AG04449 (cell line): ENCODE results near the gene MIB2.

ENCODE experiments used
- CTCF ChIA-PET: fragments of 350-600 bp; formaldehyde crosslinking; extraction: SDS; loops from one replicate; lab custom pipeline; 2021; ENCODE audit warnings: antibody characterized with exemption; lab: Yijun Ruan, JAX
- POLR2A ChIA-PET: fragments of 400-600, 350-600 bp; formaldehyde crosslinking; extraction: SDS; loops from one replicate; lab custom pipeline; 2020; ENCODE audit warnings: antibody characterized with exemption, inconsistent platforms; lab: Yijun Ruan, JAX
- DNase-seq: peaks from one replicate; pipeline ENCODE4 v3.0.0-alpha.2; 2010; ENCODE audit warnings: low read depth, low spot score
- H3K4me3 ChIP-seq: 2 replicates; pipeline ENCODE4 v1.5.1; 2011; ENCODE audit warnings: low read depth, mild to moderate bottlenecking, control low read depth, low read length
- CTCF ChIP-seq: IDR thresholded peaks from one replicate; pipeline ENCODE4 v1.5.1; 2011; ENCODE audit warnings: mild to moderate bottlenecking, moderate library complexity, low read length, control low read depth, inconsistent platforms; ENCODE audit not compliant: insufficient read depth; ENCODE audit errors: missing control alignments

MIB2 gene

DNA sequence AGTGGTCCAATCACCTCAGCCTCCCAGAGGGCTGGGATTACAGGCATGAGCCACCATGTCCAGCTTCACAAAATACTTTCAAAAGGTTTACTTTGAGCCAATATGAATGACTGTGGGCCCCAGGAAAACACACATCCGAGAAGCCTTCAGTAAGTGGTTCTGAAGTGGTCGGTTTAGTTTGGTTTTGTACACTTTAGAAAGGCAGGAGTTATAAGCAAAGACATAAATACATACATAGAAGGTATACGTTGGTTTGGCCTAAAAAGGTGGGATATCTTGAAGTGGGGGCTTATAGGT is 3.2 kb upstream of the MIB2 start:
- no peak for DNase-seq
- no peak overlapping the region for H3K4me3 ChIP-seq
- CTCF ChIA-PET, result no interaction called here
- POLR2A ChIA-PET, result no interaction called here
- no peak for TF ChIP-seq CTCF

DNA sequence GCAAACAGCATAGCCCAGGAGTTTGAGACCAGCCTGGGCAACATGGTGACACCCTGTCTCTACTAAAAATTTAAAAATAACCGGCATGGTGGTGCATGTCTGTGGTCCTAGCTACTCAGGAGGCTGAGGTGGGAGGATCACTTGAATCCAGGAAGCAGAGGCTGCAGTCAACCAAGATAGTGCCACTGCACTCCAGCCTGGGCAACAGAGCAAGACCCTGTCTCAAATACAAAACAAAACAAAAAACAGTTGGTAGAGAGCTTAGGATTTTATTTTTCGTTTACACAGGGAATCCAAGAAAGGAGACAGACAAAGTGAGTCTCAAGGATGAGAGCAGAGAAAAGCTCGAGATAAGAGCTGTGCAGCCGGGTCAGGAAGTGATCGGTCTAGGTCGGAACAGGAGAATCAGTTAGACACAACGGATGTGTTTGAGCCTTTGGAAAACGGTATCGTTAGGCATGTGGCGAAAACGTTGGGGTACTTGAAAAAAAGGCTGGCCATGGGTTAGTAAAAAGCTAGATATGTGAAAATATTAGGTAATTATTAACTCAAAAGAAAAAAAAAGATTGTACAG is 1.7 kb upstream of the MIB2 start:
- no peak for DNase-seq
- POLR2A ChIA-PET, result interaction anchor here (0.7 kb wide), 1 partner anchor 493 kb away, joined by 3 read pairs; no protein-coding TSS in a partner anchor
- CTCF ChIA-PET, result interaction anchor here (1.0 to 1.5 kb wide), 4 partner anchors 9 to 37 kb away, joined by 3 to 4 read pairs (median 3); no protein-coding TSS in a partner anchor
- no peak for TF ChIP-seq CTCF
- peak overlapping the region; percentile 0; the same call in 1 of the 2 replicates for H3K4me3 ChIP-seq

GRCh38 chr1:1614204-1614953 is 921 bp upstream of the MIB2 start:
- DNase-seq, result peak; percentile 12
- peak overlapping the region; percentile 99 for H3K4me3 ChIP-seq
- ChIA-PET POLR2A (interaction anchor here (0.7 to 1.6 kb wide), 4 partner anchors 8 to 493 kb away, joined by 3 to 5 read pairs (median 3); no protein-coding TSS in a partner anchor), CTCF (interaction anchor here (1.0 to 1.5 kb wide), 4 partner anchors 10 to 38 kb away, joined by 3 to 4 read pairs (median 3); no protein-coding TSS in a partner anchor)
- no peak for TF ChIP-seq CTCF

DNA sequence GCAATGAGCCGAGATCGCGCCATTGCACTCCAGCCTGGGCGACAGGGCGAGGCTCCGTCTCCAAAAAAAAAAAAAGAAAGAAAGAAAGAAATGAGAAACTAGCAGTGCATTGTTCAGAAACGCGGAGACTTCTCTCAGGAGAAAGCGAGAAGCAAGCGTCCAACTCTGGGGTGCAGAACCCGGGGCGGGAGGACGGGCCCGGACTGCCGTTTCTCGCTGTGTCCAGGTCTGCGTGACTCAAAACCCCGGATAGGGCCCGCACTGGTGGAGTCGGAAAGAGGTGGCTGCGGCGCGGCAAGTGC is 395 bp upstream of the MIB2 start:
- peak overlapping the region; percentile 99 for H3K4me3 ChIP-seq
- POLR2A ChIA-PET, result interaction anchor here (1.0 to 1.6 kb wide), 4 partner anchors 8 to 103 kb away, joined by 3 to 5 read pairs (median 4); no protein-coding TSS in a partner anchor
- DNase-seq, result no peak
- no peak for TF ChIP-seq CTCF
- CTCF ChIA-PET, result interaction anchor here (1.3 kb wide), 1 partner anchor 11 kb away, joined by 4 read pairs; no protein-coding TSS in a partner anchor

DNA sequence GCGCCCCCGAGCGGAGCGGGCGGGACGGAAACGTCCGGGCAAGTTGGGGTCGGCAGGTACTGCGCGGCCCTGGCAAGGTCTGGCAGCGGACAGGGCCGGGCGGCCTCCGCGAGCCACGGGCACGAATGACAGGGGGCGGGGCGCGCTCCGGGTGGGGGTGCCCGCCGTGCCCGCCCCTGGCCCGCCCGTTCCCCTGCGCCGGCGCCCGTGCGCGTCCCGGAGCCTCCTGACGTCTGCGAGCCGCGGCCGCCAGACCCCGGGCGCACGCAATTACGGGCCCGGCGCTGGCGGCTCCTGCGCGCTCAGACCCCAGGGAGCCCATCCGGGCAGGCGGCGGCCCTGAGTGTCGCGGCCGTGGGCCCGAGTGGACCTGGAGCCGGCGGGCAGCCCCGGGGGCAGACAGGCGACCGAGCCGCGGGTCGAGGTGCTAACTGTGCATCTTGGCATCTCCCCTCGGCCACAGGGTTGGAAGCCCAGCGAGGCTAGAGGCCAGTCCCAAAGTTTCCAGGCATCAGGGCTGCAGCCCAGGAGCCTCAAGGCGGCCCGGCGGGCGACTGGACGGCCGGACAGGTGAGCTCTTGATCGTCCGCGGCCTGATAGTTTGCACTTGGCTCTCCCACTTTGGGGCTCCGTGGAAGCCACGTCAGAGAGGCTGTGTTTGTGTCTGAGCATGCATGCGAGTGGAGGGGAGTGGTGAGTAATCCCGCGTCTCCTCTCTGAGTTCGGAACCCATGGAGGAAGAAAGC is 918 bp downstream of the MIB2 start:
- H3K4me3 ChIP-seq, result peak overlapping the region; percentile 99
- no peak for TF ChIP-seq CTCF
- ChIA-PET POLR2A (interaction anchor here (0.6 to 1.6 kb wide), 8 partner anchors 13 to 63 kb away, joined by 3 to 5 read pairs (median 4); no protein-coding TSS in a partner anchor), CTCF (no interaction called here)
- no peak for DNase-seq

GRCh38 chr1:1616838-1617237 is 1.5 kb downstream of the MIB2 start:
- POLR2A ChIA-PET, result no interaction called here
- no peak for DNase-seq
- CTCF ChIA-PET, result no interaction called here
- TF ChIP-seq CTCF, result no peak
- peak overlapping the region; percentile 99 for H3K4me3 ChIP-seq
